Activated naive CD4-positive, alpha-beta T cell treated with Interleukin-2 at 50 U/mL for 16 hours (primary cell): ENCODE results near the gene PLPP2.
"Not testable (repeated sequence)": the region's sequence is repeated elsewhere in the genome, so short reads cannot be mapped to it uniquely, and the experiment has no call there.

Source experiments
- DNase-seq: peaks from one replicate; pipeline ENCODE4 v3.0.0-alpha.2; 2020

PLPP2 gene

GRCh38 chr19:292281-292884 lies 1.2 kb upstream of the PLPP2 start:
- no peak for DNase-seq

GRCh38 chr19:291561-292280 lies 518 bp upstream of the PLPP2 start:
- no peak for DNase-seq

GRCh38 chr19:290372-291005 lies 714 bp downstream of the PLPP2 start:
- peak; percentile 41 for DNase-seq

GRCh38 chr19:289651-290371 lies 1.4 kb downstream of the PLPP2 start:
- DNase-seq = peak; percentile 43

GRCh38 chr19:288911-289310 lies 2.3 kb downstream of the PLPP2 start:
- DNase-seq = no peak

- DNase-seq = no peak
Measured at GRCh38 chr19:287381-287871, 3.8 kb downstream of the PLPP2 start.

GRCh38 chr19:283395-283794 lies 7.8 kb downstream of the PLPP2 start:
- no peak for DNase-seq

GRCh38 chr19:282501-282900 lies 8.7 kb downstream of the PLPP2 start:
- DNase-seq = no peak

GRCh38 chr19:281992-282391 lies 9.2 kb downstream of the PLPP2 start:
- no peak for DNase-seq

GRCh38 chr19:281156-281853 lies 9.9 kb downstream of the PLPP2 start:
- no peak for DNase-seq

- DNase-seq = no peak
Measured at GRCh38 chr19:280541-281009, 10.6 kb downstream of the PLPP2 start.

- no peak for DNase-seq
Measured at GRCh38 chr19:279656-280055, 11.5 kb downstream of the PLPP2 start.

GRCh38 chr19:279231-279630 lies 12.0 kb downstream of the PLPP2 start:
- DNase-seq = no peak

GRCh38 chr19:277581-278165 lies 13.5 kb downstream of the PLPP2 start:
- DNase-seq = no peak

GRCh38 chr19:277131-277530 lies 14.1 kb downstream of the PLPP2 start:
- DNase-seq = no peak

GRCh38 chr19:275958-276646 lies 15.1 kb downstream of the PLPP2 start:
- DNase-seq = no peak

GRCh38 chr19:275000-275399 lies 16.2 kb downstream of the PLPP2 start:
- no peak for DNase-seq

- no peak for DNase-seq
Measured at GRCh38 chr19:273393-273792, 17.8 kb downstream of the PLPP2 start.

- no peak for DNase-seq
Measured at GRCh38 chr19:271856-272255, 19.3 kb downstream of the PLPP2 start.

GRCh38 chr19:270766-271318 lies 20.4 kb downstream of the PLPP2 start:
- not testable (repeated sequence) for DNase-seq

- no peak for DNase-seq
Measured at GRCh38 chr19:269241-269640, 22.0 kb downstream of the PLPP2 start.
